ENCODE measurements around the gene TUBD1. TPM values are rescaled to one million over a fixed set of nuclear protein-coding genes. Genes with fewer than 3 reads are reported as not detected.

The TUBD1 gene
- total RNA-seq, 1 donor from 2014 or later: 12.5 TPM

- ATAC-seq: no peak
These were observed 67.0 kb downstream of the TUBD1 start for GRCh38 chr17:59825533-59826322.

DNA sequence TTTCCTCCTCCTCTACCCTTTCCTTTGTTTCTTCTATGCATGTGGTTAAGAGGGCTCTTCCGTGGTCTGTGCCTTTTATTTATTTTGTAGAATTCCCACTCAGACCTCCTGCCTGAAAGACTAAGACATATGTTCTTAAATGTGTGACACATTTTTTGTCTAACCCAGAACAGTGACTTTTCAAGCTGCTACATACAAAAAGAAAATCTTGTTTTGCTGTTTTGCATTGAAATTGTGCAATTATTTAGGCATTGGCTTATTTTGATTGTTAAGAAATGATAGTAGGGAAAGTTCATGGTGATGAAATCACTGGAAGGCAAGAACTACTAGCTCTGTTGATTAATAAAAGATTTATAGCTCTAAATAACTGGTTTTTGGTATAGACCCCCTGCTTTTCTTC, 76.8 kb downstream of the TUBD1 start:
- no peak for ATAC-seq

DNA sequence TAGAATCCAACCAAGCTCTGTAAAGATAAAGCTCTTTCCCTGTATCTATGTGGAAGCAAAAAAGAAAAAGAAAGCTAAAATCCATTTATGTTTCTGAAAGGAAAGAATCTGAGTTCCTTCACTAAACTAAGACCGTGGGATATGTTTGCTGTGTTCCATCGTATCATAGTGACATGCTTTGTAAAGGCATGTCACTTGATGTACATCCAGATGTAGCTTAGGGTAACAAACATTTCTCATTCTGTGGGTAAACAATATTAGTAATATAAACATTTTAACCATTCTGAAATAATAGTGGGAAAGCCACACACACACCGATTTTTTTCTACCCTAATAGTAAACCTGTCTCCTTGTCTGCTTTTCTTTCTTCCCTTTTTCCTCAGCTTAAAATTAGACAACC, 78.1 kb downstream of the TUBD1 start:
- ATAC-seq: no peak

- no peak for ATAC-seq
These were observed 78.5 kb downstream of the TUBD1 start for GRCh38 chr17:59814276-59814675.

DNA sequence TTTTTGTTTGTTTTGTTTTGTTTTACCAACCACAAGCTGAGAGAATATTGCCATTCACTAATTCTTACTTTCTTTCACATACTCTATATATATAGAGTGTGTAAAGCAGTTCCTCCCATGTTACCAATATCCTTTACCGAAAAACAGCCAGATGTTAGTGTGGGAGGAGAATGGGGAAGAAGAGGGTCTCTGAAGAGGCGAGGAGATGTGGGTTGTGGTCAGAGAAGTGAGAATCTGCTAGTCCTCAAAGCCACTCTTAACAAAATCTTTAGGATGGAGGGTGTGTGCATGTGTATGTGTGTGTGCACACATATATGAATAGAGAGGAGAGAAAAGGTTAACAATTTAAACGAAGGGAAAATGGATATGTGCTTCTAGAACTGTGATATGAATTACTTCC, 80.6 kb downstream of the TUBD1 start:
- no peak for ATAC-seq

GRCh38 chr17:59811209-59811608, 81.5 kb downstream of the TUBD1 start:
- ATAC-seq: no peak

DNA sequence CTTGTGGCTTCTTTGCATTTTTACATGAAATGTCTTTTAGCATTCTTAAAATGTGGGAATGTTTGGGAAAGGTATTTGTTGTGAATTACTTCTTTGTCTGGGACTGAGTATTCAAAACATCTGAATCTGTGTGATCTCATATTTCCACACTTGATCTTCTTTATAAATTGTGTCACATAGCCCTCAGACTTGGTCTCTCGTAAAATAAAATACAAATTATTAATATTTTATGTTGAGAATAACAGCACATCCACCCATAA, 81.9 kb downstream of the TUBD1 start:
- no peak for ATAC-seq

Other genes starting within 250 kb of the TUBD1 start
- 17.6 TPM for gene PTRH2, start 185.5 kb downstream of the TUBD1 start, total RNA-seq
- 133 TPM for gene VMP1, start 185.3 kb downstream of the TUBD1 start, total RNA-seq
- 36.6 TPM for gene RPS6KB1, start 178 bp upstream of the TUBD1 start, total RNA-seq
- gene RNFT1, start 71.8 kb upstream of the TUBD1 start, total RNA-seq: 10.1 TPM
- 8.2 TPM for gene HEATR6, start 186.0 kb upstream of the TUBD1 start, total RNA-seq